Activated naive CD8-positive, alpha-beta T cell treated with anti-CD3 and anti-CD28 coated beads for 36 hours (primary cell): Measurements from ENCODE around the gene PRAMEF14. TPM values are rescaled to one million over a fixed set of nuclear protein-coding genes. Genes with fewer than 3 reads are reported as not detected.
"Not testable (repeated sequence)": the region's sequence is repeated elsewhere in the genome, so short reads cannot be mapped to it uniquely, and the experiment has no call there.

ENCODE experiments used
- DNase-seq: peaks from one replicate; pipeline ENCODE4 v3.0.0; 2021
- H3K27ac Mint-ChIP-seq: one replicate; pipeline ENCODE4 v1.8.0; 2022; ENCODE audit warnings: mild to moderate bottlenecking, moderate library complexity, mixed read lengths
- H3K27me3 Mint-ChIP-seq: one replicate; pipeline ENCODE4 v1.8.0; 2022; ENCODE audit warnings: mild to moderate bottlenecking, mixed read lengths
- H3K36me3 Mint-ChIP-seq: one replicate; pipeline ENCODE4 v1.8.0; 2021; ENCODE audit warnings: mild to moderate bottlenecking, mixed read lengths
- H3K4me1 Mint-ChIP-seq: one replicate; pipeline ENCODE4 v1.8.0; 2021; ENCODE audit warnings: mixed read lengths
- H3K4me3 Mint-ChIP-seq: one replicate; pipeline ENCODE4 v1.8.0; 2022; ENCODE audit warnings: mild to moderate bottlenecking, moderate library complexity, mixed read lengths
- H3K9me3 Mint-ChIP-seq: one replicate; pipeline ENCODE4 v1.8.0; 2022; ENCODE audit warnings: mixed read lengths
- total RNA-seq, 2 experiments: library from RNA; stranded (reverse); gene quantifications; one replicate each; pipeline ENCODE4 v1.2.3, GENCODE V29; 2021

Gene PRAMEF14
- total RNA-seq, 2 experiments from 2014 or later: not detected

- not testable (repeated sequence) for H3K4me1 Mint-ChIP-seq, H3K36me3 Mint-ChIP-seq, H3K27me3 Mint-ChIP-seq, DNase-seq, H3K27ac Mint-ChIP-seq, H3K4me3 Mint-ChIP-seq, H3K9me3 Mint-ChIP-seq
Observed at GRCh38 chr1:13303239-13303638, 43.7 kb downstream of the PRAMEF14 start, which contains the start of gene PRAMEF33. Gene PRAMEF33, plus strand, starts transcription at chr1:13303539. Its CDS starts 2,416 bp downstream, at chr1:13305955.

- H3K27ac Mint-ChIP-seq, H3K36me3 Mint-ChIP-seq, H3K4me3 Mint-ChIP-seq, H3K4me1 Mint-ChIP-seq, H3K27me3 Mint-ChIP-seq, H3K9me3 Mint-ChIP-seq, DNase-seq: not testable (repeated sequence)
Observed at GRCh38 chr1:13302197-13302596, 44.7 kb downstream of the PRAMEF14 start.

- H3K9me3 Mint-ChIP-seq, H3K4me3 Mint-ChIP-seq, H3K4me1 Mint-ChIP-seq, DNase-seq, H3K27me3 Mint-ChIP-seq, H3K27ac Mint-ChIP-seq, H3K36me3 Mint-ChIP-seq: not testable (repeated sequence)
Observed at GRCh38 chr1:13298699-13299098, 48.2 kb downstream of the PRAMEF14 start.

GRCh38 chr1:13297216-13297931, 49.6 kb downstream of the PRAMEF14 start:
- not testable (repeated sequence) for H3K4me3 Mint-ChIP-seq, H3K36me3 Mint-ChIP-seq, H3K4me1 Mint-ChIP-seq, H3K9me3 Mint-ChIP-seq, DNase-seq, H3K27ac Mint-ChIP-seq, H3K27me3 Mint-ChIP-seq

Other genes starting within 250 kb of the PRAMEF14 start
- gene HNRNPCL2, start 230.3 kb downstream of the PRAMEF14 start, total RNA-seq: not detected
- not detected for gene PRAMEF26, start 191.1 kb downstream of the PRAMEF14 start, total RNA-seq
- not detected for gene HNRNPCL4, start 181.5 kb downstream of the PRAMEF14 start, total RNA-seq
- gene PRAMEF9, start 175.3 kb downstream of the PRAMEF14 start, total RNA-seq: not detected
- gene PRAMEF13, start 145.7 kb downstream of the PRAMEF14 start, total RNA-seq: not detected
- not detected for gene PRAMEF18, start 121.0 kb downstream of the PRAMEF14 start, total RNA-seq
- not detected for gene PRAMEF5, start 92.9 kb downstream of the PRAMEF14 start, total RNA-seq
- not detected for gene PRAMEF8, start 62.0 kb downstream of the PRAMEF14 start, total RNA-seq
- gene PRAMEF33, start 43.6 kb downstream of the PRAMEF14 start, total RNA-seq: not detected
- not detected for gene PRAMEF15, start 31.6 kb downstream of the PRAMEF14 start, total RNA-seq
- gene PRAMEF19, start 24.8 kb upstream of the PRAMEF14 start, total RNA-seq: not detected
- gene PRAMEF17, start 42.5 kb upstream of the PRAMEF14 start, total RNA-seq: not detected
- not detected for gene PRAMEF20, start 63.3 kb upstream of the PRAMEF14 start, total RNA-seq
- gene LRRC38, start 166.9 kb upstream of the PRAMEF14 start, total RNA-seq: not detected
- gene PDPN, start 236.7 kb upstream of the PRAMEF14 start, total RNA-seq: not detected